Measurements from ENCODE around the gene PYGM.

The PYGM gene

GRCh38 chr11:64796047-64796756, 36.4 kb upstream of the PYGM start:
- no peak for TF ChIP-seq CTCF (conservative IDR thresholded peaks at IDR 0.05; ENCODE audit: low read length)
- H3K4me3 ChIP-seq (ENCODE audit: low read length) = no peak overlapping the region
- no peak for DNase-seq (ENCODE audit: low read depth)

DNA sequence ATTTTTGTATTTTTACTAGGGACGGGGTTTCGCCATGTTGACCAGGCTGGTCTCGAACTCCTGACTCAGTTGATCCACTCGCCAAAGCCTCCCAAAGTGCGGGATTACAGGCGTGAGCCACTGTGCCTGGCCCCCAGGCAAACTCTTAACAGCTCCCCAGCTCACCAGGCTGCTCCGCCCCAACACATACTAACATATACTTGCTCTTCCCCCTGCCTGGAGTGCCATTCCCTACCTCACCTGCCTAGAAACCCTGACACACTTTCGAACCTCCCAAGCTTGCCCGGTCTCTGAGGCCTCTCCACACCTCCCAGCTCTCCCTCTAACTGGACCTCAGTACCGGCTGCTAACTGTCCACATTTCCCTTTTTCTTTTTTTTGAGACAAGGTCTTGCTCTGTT, 34.8 kb upstream of the PYGM start:
- H3K4me3 ChIP-seq (ENCODE audit: low read length) = no peak overlapping the region
- TF ChIP-seq CTCF (conservative IDR thresholded peaks at IDR 0.05; ENCODE audit: low read length) = no peak
- no peak for DNase-seq (ENCODE audit: low read depth)

- TF ChIP-seq CTCF (conservative IDR thresholded peaks at IDR 0.05; ENCODE audit: low read length) = no peak
- no peak overlapping the region for H3K4me3 ChIP-seq (ENCODE audit: low read length)
- DNase-seq (ENCODE audit: low read depth) = no peak
Measured at GRCh38 chr11:64793271-64794160, 33.7 kb upstream of the PYGM start.

- DNase-seq (ENCODE audit: low read depth) = no peak
- no peak overlapping the region for H3K4me3 ChIP-seq (ENCODE audit: low read length)
- TF ChIP-seq CTCF (conservative IDR thresholded peaks at IDR 0.05; ENCODE audit: low read length) = no peak
Measured at GRCh38 chr11:64792482-64792881, 32.7 kb upstream of the PYGM start.

- no peak overlapping the region for H3K4me3 ChIP-seq (ENCODE audit: low read length)
- no peak for DNase-seq (ENCODE audit: low read depth)
- TF ChIP-seq CTCF (conservative IDR thresholded peaks at IDR 0.05; ENCODE audit: low read length) = no peak
Measured at GRCh38 chr11:64791781-64792291, 32.1 kb upstream of the PYGM start.

DNA sequence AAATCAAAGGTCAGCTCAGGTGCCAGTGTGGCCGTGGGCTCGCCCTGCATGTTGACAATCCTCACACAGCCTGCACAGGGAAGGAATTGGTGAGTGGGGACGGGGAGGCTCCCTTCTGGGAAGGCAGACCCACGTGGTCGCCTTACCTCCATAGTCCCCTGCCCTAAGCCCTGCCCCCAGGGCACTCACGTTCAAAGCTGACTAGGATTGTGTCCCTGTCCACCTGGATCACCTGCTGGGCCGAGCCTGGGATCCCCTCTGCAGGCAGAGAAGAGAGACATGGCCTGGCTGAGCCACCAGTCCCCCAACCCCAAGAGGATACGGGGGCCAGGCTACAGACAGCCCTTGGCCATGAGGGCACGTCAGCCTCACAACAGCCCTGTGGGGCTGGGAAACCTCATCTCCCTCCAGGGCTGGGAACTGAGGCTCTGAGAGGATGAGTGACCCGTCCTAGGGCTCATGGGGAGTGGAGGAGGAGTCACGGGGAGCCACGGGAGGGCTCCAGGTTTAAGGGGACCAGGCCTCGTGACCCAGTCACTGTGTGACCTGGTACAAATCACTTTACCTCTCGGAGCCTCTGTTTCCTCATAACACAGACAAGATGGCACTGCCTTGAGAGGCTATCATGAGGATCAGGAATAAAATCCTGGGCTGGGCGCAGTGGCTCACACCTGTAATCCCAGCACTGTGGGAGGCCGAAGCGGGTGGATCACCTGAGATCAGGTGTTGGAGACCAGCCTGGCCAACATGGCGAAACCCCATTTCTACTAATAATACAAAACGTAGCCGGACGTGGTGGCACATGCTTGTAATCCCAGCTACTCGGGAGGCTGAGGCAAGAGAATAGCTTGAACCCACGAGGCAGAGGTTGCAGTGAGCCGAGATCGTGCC, 30.7 kb upstream of the PYGM start:
- no peak for DNase-seq (ENCODE audit: low read depth)
- TF ChIP-seq CTCF (conservative IDR thresholded peaks at IDR 0.05; ENCODE audit: low read length) = no peak
- no peak overlapping the region for H3K4me3 ChIP-seq (ENCODE audit: low read length)

All from AG10803 (cell line).